ENCODE measurements around the gene EMC6.

EMC6 gene

DNA sequence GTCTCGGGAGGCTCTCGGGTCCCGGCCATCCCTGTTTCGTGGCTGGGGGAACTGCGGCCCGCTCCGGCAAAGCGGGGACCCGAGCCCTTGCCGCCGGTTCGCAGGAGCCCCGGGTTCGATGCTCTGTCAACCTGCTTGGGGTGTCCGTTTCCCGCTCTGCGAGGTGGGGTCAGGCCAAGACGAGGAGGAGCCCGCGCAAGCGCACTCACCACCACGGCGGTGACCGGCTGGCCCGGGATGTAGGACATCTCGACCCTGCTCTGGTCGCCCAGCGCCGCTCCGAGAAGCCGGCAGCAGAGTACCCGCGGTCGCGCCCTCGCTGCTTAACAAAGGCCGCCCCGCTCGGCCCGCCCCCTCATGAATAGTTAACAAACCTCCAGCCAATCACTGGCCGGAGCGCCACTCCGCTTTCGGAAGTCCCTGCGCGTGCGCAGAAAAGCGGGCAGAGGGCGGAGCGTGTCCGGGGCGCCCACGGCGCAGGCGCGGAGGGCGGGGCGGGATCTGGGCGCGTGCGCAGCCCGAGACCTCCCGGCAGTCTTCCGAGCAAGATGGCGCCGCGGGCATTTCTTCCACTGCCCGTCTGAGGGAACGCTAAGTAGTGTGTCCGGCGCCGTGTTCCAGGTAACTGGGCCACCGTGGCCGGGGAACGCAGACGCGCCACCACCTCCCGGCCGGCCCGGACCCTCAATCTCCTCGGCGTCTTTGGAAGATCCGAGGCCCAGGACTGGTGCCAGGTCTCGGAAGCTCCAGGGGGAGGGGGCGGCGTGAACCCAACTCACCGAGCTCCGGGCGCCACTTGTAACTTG lies at the start of gene EMC6, which contains the start of gene TAX1BP3:
TSS of gene EMC6 (plus strand) at position 534 of the 806 bp plus-strand sequence. CDS start 335 bp downstream, outside the sequence.
TSS of gene TAX1BP3 (minus strand) at position 300 of the 806 bp plus-strand sequence. CDS start at position 248, 52 bp downstream.
- DNase-seq = peak; percentile 90

DNA sequence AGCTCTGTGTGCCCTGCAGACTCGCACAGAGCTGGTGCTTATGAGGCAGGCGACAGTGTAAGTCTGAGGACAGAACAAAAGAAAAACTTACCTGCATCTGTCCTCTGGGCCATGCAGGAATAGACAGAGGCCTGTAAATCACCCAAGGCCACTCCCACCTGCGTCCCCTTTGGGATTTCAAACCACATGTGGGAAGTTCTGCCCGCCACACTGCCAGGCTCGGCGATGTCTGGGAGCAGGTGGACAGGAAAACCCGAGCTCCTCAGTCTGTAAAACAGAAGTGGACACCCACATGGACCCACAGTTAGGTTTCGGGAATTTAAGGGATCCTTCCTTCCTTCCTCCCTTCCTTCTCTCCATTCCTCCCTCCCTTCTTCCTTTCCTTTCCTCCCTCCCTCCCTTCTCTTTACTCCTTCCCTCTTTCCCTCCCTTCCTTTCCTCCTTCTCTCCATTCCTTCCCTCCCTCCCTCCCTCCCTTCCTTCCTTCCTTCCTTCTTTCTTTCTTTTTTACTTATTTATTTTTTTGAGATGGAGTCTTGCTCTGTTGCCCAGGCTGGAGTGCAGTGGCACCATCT lies 47.4 kb upstream of the EMC6 start:
- no peak for DNase-seq

DNA sequence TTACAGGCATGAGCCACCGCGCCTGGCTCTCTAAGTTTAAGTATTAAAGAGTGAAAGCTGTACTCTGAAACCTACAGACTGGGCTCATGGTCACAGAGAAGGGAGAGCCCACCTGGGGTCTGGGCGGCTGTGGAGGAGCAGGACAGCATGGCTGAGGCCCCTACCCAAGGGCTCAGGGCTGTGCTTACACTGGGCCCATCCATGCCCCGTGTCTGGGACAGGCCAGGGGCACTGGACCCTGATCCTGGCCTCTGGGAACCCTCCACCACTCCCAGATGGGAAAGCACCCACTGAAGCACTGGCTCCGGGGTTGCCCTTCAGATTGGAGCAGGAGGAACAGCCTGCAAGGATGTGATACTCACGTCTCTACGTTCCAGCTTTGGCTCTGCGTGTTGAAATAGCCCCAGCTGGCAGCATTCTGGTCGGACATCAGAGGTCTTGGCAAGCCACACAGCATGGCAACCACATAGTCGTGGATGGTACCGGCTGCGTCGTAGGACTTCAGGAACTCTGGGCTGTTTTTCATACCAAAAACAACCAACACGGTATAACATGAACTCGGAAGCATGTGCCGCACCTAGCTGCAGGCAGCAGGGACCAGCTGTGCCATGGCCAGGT lies 45.5 kb upstream of the EMC6 start:
- DNase-seq = no peak

DNA sequence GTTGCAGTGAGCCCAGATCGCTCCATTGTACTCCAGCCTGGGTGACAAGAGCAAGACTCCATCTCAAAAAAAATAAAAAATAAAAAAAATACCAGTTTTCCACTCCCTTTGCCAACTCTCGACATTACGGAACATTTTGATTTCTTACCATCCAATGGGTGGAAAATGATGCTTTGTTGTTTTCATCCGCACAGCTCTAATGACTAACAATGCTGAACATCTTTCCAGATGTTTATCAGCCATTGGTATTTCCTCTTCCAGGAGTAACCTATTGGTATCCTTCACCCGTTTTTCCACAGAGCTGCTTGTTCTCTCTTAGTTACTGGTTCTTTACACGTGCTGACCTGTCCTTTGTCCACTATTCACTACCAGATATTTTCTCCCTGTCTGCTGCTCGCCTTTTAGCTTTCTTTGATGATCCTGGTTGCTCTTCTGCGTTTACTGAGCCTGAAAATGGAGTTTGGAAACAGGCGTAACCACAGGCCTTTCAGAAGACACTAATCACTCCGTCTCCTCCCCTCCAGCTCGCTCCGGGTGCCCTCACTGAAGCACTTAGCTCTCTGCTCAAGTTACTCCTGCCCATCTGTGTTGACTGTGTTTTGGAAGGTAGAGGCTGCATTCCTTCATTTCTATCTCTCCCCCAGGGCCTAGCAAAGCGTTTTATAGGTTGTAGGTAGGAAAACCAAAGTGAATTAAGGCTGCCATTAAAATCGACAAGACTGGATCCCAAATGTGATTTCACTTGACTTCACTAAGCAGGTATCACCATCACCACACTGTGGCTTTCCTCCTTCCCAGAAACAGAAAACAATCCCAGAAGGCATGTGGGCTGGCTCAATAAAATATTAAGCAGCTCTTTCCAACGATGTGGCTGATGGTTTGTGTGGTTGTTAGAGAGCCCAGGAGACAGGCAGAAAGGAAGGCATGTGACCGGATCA lies 41.5 kb upstream of the EMC6 start:
- no peak for DNase-seq

DNA sequence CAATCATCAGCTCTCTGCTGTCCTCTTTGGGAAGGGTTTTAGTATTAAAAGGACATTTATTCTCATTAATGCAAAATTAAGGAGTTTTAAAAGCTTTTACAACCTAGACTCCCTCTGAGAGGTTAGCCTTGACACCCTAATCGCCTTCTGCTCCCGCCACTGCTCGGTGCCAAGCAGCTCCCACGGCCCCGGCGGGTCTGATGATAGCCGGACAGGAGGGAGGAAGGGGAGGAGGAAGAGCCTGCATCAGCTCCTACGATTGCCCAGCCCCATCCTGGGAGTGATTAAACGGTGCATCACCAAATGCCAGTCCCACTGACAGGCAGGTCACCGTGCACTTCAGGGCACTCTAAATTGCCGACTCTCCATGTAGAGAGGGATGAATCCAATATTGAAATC lies 40.8 kb upstream of the EMC6 start:
- no peak for DNase-seq

DNA sequence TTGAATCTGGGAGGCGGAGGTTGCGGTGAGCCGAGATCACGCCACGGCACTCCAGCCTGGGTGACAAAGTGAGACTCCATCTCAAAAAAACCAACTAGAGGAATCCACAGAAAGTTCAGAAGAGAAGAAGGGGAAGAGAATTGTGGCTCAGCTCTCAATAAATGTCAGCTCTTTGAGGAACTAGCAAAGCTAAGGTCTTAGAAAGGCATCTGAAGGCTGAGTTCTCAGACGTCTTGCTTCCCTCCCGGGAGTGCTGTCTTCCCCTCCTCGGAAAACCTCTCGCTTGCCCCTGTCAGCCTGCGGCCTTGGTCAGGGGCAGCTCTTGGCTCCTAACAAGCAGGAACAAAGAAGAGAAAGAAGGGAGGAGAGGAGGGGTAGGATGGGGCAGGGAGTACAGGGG lies 37.8 kb upstream of the EMC6 start:
- DNase-seq = no peak

DNA sequence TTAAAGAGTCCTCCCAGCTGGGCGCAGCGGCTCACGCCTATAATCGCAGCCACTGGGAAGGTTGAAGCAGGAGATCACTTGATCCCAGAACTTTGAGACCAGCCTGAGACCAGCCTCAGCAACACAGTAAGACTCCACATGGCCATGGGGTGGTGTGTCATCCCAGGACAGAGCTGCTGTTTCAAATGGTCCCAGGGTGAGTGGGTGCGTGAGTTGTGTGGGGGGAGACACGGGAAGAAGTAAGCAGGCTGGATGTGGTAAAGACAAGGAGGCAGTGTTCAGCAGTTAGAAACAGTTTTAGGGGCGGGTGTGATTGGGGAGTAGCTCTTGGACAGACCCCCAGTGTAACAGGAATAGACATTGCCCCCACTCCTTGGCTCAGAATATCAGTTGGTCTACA lies 36.3 kb upstream of the EMC6 start:
- no peak for DNase-seq

DNA sequence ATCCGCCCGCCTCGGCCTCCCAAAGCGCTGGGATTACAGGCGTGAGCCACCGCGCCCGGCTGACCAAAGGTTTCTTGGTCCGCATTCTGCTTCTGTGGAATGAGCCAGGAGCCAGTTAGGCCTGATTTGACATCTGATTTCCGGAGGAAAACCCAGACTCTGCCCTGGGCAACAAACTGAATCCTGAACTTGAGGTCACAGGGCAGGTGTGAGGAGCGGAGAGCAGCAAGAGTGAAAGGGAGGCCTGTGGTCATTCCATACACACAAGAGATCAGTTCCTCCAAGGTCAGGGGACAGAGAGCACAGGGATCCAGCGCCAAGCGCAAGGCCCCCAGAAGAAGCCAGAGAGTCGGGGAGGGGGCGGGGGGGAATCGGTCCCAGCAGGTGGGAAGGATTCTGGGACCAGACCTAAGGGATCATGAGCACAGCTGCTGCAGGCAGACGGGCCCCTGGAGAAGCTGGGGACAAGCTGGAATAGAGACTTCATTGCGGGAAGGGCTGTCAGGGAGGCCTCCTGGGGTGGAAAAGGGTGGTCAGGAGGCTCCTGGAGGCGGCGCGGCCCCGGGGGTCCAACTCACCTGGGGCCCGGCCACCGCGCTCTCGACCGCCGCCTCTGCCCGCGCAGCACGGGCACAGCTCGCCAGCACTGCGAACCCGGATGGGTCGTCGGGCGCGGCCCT lies 33.0 kb upstream of the EMC6 start:
- no peak for DNase-seq

DNA sequence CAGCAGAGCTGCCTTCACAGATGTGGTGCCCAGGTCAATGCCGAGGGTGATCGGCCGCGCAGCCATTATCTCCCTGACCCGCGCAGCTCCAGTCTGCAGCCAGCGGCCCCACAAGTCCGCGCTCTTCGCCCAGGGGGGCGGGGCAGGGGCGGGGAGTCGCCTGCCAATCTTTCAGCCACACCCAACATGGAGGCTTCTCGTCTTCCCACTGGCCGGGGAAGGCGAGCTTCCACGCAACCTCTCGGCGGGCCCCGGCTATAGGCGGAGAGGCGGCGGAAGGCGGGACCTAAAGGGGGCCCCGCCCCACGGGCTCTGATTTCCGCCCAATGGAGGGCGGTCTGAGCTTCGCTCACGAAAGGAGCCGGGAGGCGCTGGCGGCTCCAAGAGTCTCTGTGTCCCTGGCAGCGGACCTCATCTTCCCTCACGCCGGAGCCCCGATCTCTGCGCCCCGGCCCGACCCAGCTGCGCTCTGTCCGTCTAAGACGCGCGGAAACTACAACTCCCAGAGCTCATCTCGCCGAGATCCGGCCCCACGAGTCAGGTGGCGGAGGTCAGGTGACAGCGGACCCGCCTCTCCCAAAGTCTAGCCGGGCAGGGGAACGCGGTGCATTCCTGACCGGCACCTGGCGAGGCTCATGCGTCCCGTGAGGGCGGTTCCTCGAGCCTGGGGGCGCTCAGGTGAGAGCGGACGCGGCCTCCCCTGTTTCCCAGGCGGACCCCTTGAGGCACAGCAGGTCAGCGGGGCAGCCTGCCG lies 32.3 kb upstream of the EMC6 start, which contains the start of the genes CTNS and SHPK:
TSS of gene CTNS (plus strand) at position 607 of the 754 bp plus-strand sequence. CDS start 3,447 bp downstream, outside the sequence.
TSS of gene SHPK (minus strand) at position 97 of the 754 bp plus-strand sequence. CDS start at position 66, 31 bp downstream.
- peak; percentile 92 for DNase-seq

DNA sequence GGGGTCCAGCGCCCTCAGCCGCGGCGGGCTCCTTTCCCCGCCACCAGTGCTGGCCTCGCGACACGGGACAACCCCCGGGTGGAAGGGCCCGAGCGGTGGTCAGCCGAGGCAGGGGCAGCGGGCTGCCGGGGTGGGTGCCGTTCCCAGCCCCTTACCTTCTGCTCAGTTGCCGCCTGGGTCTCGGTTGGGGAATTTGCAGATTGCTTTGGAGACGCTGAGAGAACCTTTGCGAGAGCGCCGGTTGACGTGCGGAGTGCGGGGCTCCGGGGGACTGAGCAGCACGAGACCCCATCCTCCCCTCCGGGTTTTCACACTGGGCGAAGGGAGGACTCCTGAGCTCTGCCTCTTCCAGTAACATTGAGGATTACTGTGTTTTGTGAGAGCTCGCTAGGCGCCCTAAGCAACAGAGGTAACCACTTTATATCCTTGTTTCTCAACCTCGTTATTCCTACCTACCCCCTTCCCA lies 31.7 kb upstream of the EMC6 start:
- DNase-seq = no peak

DNA sequence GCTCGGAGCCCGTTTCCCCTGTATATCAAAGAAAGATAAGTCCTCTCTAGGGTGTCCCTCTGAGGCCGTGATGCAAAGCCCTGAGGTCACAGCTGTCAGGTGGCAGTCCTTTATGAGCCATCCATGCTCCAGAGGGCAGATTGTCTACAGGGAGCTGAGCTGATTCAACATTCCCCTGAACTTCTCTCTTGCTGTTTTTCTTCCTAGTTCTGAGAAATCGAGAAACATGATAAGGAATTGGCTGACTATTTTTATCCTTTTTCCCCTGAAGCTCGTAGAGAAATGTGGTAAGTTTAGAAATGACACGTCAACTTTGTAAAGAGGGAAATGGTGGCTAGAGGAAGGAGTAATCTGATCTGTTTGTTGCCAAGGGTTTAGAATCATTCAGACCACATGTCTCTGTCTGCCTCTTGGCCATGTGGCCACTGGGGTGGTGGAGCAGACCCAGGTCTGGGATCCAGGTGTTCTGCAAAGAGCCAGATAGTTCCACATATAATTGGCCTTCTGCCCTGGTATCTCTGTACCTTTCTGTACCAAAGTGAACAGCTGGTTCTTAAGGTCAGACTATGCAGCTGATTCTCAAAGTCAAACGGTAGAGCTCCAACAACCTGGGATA lies 28.5 kb upstream of the EMC6 start:
- DNase-seq = no peak

DNA sequence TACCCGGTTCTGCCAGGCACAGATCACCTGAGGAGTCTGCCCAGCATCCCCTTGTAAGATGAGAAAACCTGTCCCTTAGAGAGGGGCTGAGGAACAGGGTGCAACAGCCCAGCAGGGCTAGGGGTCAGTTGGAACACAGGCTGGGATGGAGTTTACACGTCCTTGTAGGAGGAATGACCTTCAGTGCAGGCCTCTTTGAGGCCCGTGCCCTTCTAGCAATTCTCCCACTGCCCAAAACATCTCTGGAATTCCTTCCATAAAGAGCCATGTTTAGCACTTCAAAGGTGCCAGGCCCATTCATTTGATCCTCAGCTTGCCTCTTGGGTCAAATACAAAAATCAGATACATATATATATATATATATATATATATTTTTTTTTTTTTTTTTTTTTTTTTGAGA lies 27.6 kb upstream of the EMC6 start:
- no peak for DNase-seq

DNA sequence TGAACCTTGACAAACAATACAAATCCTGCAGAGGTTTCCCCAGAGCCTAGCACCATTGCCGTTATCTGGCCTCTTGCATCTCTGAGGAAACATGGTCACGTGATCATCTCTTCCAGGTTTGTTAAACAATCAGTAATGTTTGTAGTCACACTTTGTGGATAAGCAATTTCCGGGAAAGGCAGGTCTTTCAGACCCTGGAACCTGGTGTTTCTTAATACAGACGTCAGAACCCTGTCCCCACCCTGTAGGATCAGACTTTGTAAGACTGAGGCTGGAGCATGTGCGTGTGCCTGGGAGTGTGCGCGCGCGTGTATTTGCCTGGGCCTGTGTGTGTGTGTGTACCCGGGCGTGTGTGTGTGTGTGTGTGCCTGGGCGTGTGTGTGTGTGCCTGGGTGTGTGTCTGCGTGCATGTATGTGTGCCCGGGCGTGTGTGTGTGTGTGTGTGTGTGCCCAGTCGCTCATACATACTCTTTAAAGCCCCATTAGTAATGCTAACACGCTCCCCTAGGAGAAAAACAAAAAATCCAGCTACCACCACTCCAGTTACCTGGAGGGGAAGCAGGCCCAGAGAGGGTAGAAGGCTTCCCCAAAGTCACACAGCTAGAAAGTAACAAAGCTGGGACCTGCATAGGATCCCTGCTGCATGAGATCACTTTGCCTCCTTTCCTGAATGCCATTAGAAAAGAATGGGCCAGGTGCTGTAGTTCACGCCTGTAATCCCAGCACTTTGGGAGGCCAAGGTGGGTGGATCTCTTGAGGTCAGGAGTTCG lies 26.7 kb upstream of the EMC6 start:
- no peak for DNase-seq

DNA sequence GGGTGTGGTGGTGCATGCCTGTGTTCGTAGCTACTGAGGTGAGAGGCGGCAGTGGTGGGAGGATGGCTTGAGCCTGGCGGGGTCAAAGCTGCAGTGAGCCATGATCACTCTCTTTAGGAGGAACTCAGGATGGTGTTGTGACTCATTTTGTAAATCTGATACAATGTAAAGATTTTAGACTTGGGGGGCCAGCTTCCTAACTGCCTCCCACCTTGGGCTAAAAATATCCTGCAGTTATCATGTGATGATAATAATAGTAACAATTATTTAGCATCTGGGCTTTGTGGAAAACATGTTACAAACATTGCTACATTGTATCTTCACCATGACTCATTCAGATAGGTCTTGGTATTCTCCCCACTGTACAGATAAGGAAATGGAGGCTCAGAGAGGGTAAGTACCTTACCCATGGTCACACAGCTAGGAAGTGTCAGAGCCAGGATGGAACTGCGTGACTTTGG lies 24.7 kb upstream of the EMC6 start:
- DNase-seq = no peak

DNA sequence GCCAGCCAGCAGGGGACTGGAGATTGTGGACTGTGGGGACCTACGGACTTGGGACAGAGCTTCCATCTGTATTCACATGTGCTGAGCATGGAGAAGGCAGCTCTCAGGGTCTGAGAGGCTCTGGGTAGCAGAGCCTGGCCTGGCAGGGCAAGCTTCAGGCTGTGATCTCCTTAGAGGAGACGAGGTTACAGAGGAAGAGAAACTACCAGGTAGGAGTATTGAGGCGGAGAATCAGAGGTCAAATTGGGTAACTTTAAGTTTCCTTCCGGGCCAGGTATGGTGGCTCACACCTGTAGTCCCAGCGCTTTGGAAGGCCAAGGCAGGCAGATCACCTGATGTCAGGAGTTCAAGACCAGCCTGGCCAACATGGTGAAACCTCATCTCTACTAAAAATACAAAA lies 23.3 kb upstream of the EMC6 start:
- no peak for DNase-seq

DNA sequence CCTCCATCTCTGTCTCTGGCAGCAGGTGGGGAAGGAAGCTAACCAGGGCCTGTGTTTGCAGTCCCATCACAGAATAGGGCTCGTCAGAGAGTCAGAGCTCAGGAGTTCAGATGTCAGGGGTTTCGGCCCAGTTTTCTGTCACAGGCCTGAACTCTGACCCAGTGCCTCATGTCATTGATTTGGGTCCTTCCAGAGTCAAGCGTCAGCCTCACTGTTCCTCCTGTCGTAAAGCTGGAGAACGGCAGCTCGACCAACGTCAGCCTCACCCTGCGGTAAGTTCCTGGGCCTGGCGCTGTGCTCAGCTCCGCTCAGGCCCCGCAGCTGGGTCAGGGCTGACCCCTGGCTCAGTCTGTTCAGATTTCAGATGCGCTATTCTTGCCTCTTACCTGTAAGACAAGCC lies 21.4 kb upstream of the EMC6 start:
- no peak for DNase-seq

DNA sequence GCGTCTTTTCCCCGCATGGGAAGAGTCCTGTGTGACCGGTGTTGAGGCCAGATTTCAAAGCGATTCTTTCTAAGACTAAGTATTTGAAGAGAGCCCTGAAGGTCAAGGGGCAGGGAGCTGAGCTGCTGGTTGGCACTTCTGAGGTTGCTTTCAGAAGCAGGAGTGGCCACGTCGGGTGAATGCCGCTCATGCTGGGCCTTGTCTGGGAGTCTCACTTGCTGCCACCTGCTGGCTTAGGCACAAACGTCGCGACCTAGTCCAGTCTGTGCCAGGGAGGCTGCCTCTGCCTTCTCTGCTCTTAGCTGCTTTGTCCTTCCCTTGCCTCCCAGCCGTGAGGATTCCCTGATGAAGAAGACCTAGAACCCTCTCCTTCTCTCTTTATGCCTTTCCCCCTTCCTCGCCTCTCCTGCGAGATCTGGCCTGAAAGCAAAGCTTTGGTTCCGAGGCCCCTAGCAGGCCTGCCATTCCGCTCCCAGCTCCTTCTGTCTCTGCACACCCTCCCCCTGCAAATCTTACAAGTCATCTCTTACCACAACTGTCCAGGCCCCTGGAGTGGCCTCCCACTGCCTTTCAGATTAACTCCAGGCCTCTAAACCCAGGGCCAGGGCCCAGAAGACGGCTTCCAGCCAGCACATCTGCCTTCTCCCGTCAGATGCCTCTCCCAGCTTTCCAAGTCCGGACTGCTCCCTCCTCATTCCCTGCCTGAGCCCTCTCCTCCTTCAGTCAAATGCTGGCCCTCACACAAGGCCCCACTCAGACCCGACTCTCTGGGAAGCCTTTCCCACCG lies 20.6 kb upstream of the EMC6 start:
- DNase-seq = no peak

DNA sequence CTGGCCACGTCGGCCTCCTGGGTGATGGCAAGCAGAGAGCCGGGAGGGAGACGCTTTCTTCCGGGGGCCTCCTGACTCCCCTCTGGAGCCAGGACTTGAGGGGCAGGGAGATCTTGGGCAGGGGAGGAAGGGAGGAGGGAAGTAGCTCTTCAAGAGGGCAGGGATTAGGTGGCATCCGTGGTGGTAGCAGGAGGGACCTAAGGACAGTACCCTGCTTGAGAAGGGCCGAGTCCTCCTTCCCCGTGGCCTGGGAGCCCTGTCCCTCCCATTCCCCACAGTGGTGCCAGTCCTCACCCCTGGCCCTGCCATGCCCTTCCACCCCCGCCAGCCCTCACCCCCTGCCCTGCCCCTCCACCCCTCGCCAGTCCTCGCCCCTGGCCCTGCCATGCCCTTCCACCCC lies 12.8 kb upstream of the EMC6 start:
- DNase-seq = no peak

DNA sequence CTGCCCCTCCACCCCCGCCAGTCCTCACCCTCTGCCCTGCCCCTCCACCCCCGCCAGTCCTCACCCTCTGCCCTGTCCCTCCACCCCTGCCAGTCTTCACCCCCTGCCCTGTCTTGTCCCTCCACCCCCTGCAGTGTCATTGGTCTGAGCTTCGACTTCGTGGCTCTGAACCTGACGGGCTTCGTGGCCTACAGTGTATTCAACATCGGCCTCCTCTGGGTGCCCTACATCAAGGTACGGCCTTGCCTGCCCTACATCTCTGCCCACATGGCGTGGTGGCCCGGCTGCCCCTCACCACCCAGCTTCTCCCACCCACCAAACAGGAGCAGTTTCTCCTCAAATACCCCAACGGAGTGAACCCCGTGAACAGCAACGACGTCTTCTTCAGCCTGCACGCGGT lies 12.3 kb upstream of the EMC6 start:
- DNase-seq = no peak

All from NCI-H226 (cell line).